Nephron (organoid): ENCODE data around the gene AP2A2.

Source experiments
- H3K27ac Mint-ChIP-seq, 3 experiments: 2 replicates each; pipeline ENCODE4 v1.8.0; 2020; ENCODE audit warnings: mixed read lengths in 3 of 3, mild to moderate bottlenecking in 2 of 3, moderate library complexity in 1 of 3
- H3K27me3 Mint-ChIP-seq: 2 replicates; pipeline ENCODE4 v1.8.0; 2021; ENCODE audit warnings: low read depth, mild to moderate bottlenecking, moderate library complexity, mixed read lengths
- H3K36me3 Mint-ChIP-seq: 2 replicates; pipeline ENCODE4 v1.8.0; 2020; ENCODE audit warnings: low read depth, mixed read lengths
- H3K4me1 Mint-ChIP-seq: 2 replicates; pipeline ENCODE4 v1.8.0; 2020; ENCODE audit warnings: mixed read lengths
- H3K4me3 Mint-ChIP-seq, 3 experiments: 2 replicates each; pipeline ENCODE4 v1.8.0; 2020; ENCODE audit warnings: mild to moderate bottlenecking in 3 of 3, mixed read lengths in 3 of 3, moderate library complexity in 2 of 3
- H3K9me3 Mint-ChIP-seq: 2 replicates; pipeline ENCODE4 v1.8.0; 2020; ENCODE audit warnings: mixed read lengths
- CTCF ChIP-seq, 3 experiments: fragments of 200-600 bp; sonication (generic); IDR thresholded peaks; one replicate each; pipeline ENCODE4 v1.5.0; 2021; ENCODE audit warnings: antibody characterized with exemption in 3 of 3; ENCODE audit not compliant: unreplicated experiment in 3 of 3

The AP2A2 gene

GRCh38 chr11:910044-910588 is 15.6 kb upstream of the AP2A2 start:
- peak overlapping the region; percentile 92 to 96 (median 95) for H3K4me3 Mint-ChIP-seq
- no peaks in the 10 kb centered on the region for H3K27me3 Mint-ChIP-seq
- H3K27ac Mint-ChIP-seq = peak overlapping the region in 2 of 3 experiments; percentile 73 to 82
- H3K4me1 Mint-ChIP-seq = peaks cover 5% of the 10 kb centered on the region
- H3K36me3 Mint-ChIP-seq = peaks cover 7% of the 10 kb centered on the region
- no peaks in the 10 kb centered on the region for H3K9me3 Mint-ChIP-seq
- TF ChIP-seq CTCF (IDR thresholded peaks at IDR 0.05; ENCODE audit: unreplicated experiment in 3 of 3) = no peak

GRCh38 chr11:910589-911030 is 15.1 kb upstream of the AP2A2 start, which contains the start of gene CHID1:
Gene CHID1 (minus strand): TSS chr11:910810. CDS start chr11:904816, 5,994 bp downstream.
- H3K27ac Mint-ChIP-seq = peak within 1 kb of the TSS; percentile 81 to 98 (median 97)
- peaks cover 5% of the 10 kb centered on the region for H3K36me3 Mint-ChIP-seq
- H3K4me1 Mint-ChIP-seq = peaks cover 5% of the 10 kb centered on the region
- peak within 1 kb of the TSS; percentile 92 to 96 (median 95) for H3K4me3 Mint-ChIP-seq
- H3K27me3 Mint-ChIP-seq = no peaks in the 10 kb centered on the region
- no peak for TF ChIP-seq CTCF (IDR thresholded peaks at IDR 0.05; ENCODE audit: unreplicated experiment in 3 of 3)
- H3K9me3 Mint-ChIP-seq = no peaks in the 10 kb centered on the region

- Mint-ChIP-seq H3K27ac (peak overlapping the region; percentile 81 to 98 (median 97)), H3K36me3 (peaks cover 3% of the 10 kb centered on the region), H3K4me1 (peaks cover 5% of the 10 kb centered on the region), H3K4me3 (peak overlapping the region; percentile 90 to 91 (median 91)), H3K27me3 (no peaks in the 10 kb centered on the region), H3K9me3 (no peaks in the 10 kb centered on the region)
- no peak for TF ChIP-seq CTCF (IDR thresholded peaks at IDR 0.05; ENCODE audit: unreplicated experiment in 3 of 3)
Observed at GRCh38 chr11:911031-911889, 14.4 kb upstream of the AP2A2 start.

- no peak for TF ChIP-seq CTCF (IDR thresholded peaks at IDR 0.05; ENCODE audit: unreplicated experiment in 3 of 3)
- Mint-ChIP-seq H3K36me3 (no peaks in the 10 kb centered on the region), H3K4me1 (peaks cover 5% of the 10 kb centered on the region), H3K27ac (peak overlapping the region; percentile 81 to 98 (median 97)), H3K4me3 (peak overlapping the region; percentile 90 to 91 (median 91)), H3K27me3 (no peaks in the 10 kb centered on the region), H3K9me3 (no peaks in the 10 kb centered on the region)
Observed at GRCh38 chr11:911890-912219, 13.8 kb upstream of the AP2A2 start.

- no peaks in the 10 kb centered on the region for H3K36me3 Mint-ChIP-seq
- TF ChIP-seq CTCF (IDR thresholded peaks at IDR 0.05; ENCODE audit: unreplicated experiment in 3 of 3) = no peak
- H3K4me3 Mint-ChIP-seq = peak overlapping the region; percentile 90 to 91 (median 91)
- no peaks in the 10 kb centered on the region for H3K9me3 Mint-ChIP-seq
- H3K27ac Mint-ChIP-seq = no peak overlapping the region
- H3K27me3 Mint-ChIP-seq = no peaks in the 10 kb centered on the region
- H3K4me1 Mint-ChIP-seq = peaks cover 5% of the 10 kb centered on the region
Observed at GRCh38 chr11:912266-912665, 13.4 kb upstream of the AP2A2 start.
